GM12878 (cell line): ENCODE measurements around the gene COQ10B.

Source experiments
- CTCF ChIP-seq, 3 experiments: IDR thresholded peaks in 2 of 3; conservative IDR thresholded peaks in 1 of 3; 2 replicates each; pipeline ENCODE4 v1.5.1; 2011; ENCODE audit warnings: low read depth in 3 of 3, low read length in 3 of 3, mild to moderate bottlenecking in 3 of 3, control low read depth in 2 of 3, moderate library complexity in 2 of 3, inconsistent platforms in 1 of 3, mixed read lengths in 1 of 3; ENCODE audit not compliant: control insufficient read depth in 2 of 3, insufficient read depth in 1 of 3; ENCODE audit errors: extremely low read depth in 1 of 3
- E2F4 ChIP-seq: IDR thresholded peaks from 2 replicates; pipeline ENCODE4 v1.6.1; 2012; ENCODE audit warnings: low read depth, low read length, improper control_type of control experiment
- ETV6 ChIP-seq, 2 experiments: fragments of 450-650 bp in 1 of 2; IDR thresholded peaks in 1 of 2; conservative IDR thresholded peaks in 1 of 2; 2 replicates each; pipeline ENCODE4 v1.6.1; 2014; ENCODE audit warnings: antibody characterized with exemption in 1 of 2, borderline replicate concordance in 1 of 2, low read depth in 1 of 2, mild to moderate bottlenecking in 1 of 2, moderate library complexity in 1 of 2
- GABPA ChIP-seq: IDR thresholded peaks from 2 replicates; pipeline ENCODE4 v1.6.1; 2014; ENCODE audit warnings: antibody characterized with exemption, low read depth, mild to moderate bottlenecking, inconsistent platforms
- RAD21 ChIP-seq: IDR thresholded peaks from 2 replicates; pipeline ENCODE4 v1.6.1; 2011; ENCODE audit warnings: mild to moderate bottlenecking, low read depth, low read length, moderate library complexity; ENCODE audit not compliant: insufficient read depth
- RBBP5 ChIP-seq: fragments of 200-600 bp; sonication (generic); conservative IDR thresholded peaks from 2 replicates; pipeline ENCODE4 v1.6.1; 2016
- SIN3A ChIP-seq: IDR thresholded peaks from 2 replicates; pipeline ENCODE4 v1.6.1; 2012; ENCODE audit warnings: low read depth, low read length, improper control_type of control experiment

GRCh38 chr2:197455428-197455827, 2.1 kb downstream of the COQ10B start:
- TF ChIP-seq SIN3A (no peak), RBBP5 (no peak), ETV6 (conservative IDR thresholded peaks at IDR 0.05 in 1 of 2, IDR thresholded peaks at IDR 0.05 in 1 of 2; ENCODE audit: borderline replicate concordance in 1 of 2, low read depth in 1 of 2) (no peak), CTCF (IDR thresholded peaks at IDR 0.05 in 2 of 3, conservative IDR thresholded peaks at IDR 0.05 in 1 of 3; ENCODE audit: control insufficient read depth in 2 of 3, extremely low read depth in 1 of 3, insufficient read depth in 1 of 3, low read depth in 3 of 3, low read length in 3 of 3) (no peak), GABPA (no peak), RAD21 (no peak), E2F4 (no peak)
